IMR-90 (cell line): ENCODE measurements around the gene ALOX12.

Source experiments
- MXI1 ChIP-seq: IDR thresholded peaks from 2 replicates; pipeline ENCODE4 v1.6.1; 2012; ENCODE audit warnings: low read depth, mild to moderate bottlenecking, low read length, moderate library complexity, borderline replicate concordance
- POLR2A ChIP-seq: IDR thresholded peaks from 2 replicates; pipeline ENCODE4 v1.6.1; 2012; ENCODE audit warnings: mild to moderate bottlenecking, low read depth, low read length
- SMC3 ChIP-seq: fragments of 150-350 bp; IDR thresholded peaks from 2 replicates; pipeline ENCODE4 v1.6.1; 2016; ENCODE audit warnings: low read depth, mild to moderate bottlenecking, antibody characterized with exemption, low read length, moderate library complexity
- TF ChIP-seq, protein P1 (sequence below): conservative IDR thresholded peaks from 2 replicates; pipeline ENCODE4 v1.5.1; 2012; ENCODE audit warnings: mild to moderate bottlenecking, low read depth, low read length, improper control_type of control experiment

DNA sequence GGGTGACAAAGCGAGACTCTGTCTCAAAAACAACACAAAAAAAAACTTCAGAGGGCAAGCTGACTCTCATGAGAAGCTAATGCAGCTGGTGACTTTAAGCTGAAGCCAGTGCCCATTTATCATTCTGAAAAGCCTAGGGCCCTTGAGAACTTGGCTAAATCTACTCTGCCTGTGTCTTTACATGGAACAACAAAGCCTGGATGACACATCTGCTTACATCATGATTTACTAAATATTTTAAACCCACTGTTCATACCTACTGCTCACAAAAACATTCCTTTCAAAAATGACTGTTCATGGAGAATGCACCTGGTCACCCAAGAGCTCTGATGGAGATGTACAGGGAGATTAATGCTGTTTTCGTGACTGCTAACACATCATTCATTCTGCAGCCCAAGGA is 6.1 kb upstream of the ALOX12 start:
- no peak for TF ChIP-seq MXI1
- TF ChIP-seq, protein P1, sequence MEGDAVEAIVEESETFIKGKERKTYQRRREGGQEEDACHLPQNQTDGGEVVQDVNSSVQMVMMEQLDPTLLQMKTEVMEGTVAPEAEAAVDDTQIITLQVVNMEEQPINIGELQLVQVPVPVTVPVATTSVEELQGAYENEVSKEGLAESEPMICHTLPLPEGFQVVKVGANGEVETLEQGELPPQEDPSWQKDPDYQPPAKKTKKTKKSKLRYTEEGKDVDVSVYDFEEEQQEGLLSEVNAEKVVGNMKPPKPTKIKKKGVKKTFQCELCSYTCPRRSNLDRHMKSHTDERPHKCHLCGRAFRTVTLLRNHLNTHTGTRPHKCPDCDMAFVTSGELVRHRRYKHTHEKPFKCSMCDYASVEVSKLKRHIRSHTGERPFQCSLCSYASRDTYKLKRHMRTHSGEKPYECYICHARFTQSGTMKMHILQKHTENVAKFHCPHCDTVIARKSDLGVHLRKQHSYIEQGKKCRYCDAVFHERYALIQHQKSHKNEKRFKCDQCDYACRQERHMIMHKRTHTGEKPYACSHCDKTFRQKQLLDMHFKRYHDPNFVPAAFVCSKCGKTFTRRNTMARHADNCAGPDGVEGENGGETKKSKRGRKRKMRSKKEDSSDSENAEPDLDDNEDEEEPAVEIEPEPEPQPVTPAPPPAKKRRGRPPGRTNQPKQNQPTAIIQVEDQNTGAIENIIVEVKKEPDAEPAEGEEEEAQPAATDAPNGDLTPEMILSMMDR: no peak
- TF ChIP-seq POLR2A: no peak
- TF ChIP-seq SMC3: no peak
